GM18526 (cell line): Measurements from ENCODE around the gene ADD2.

Source experiments
- POLR2A ChIP-seq: IDR thresholded peaks from 3 replicates; pipeline ENCODE4 v1.6.1; 2011; ENCODE audit not compliant: insufficient read length; ENCODE audit errors: extremely low read depth

The ADD2 gene

GRCh38 chr2:70607121-70607561 lies 160.9 kb downstream of the ADD2 start:
- TF ChIP-seq POLR2A: no peak
